Trophoblast cell (in vitro differentiated cells and primary cell): ENCODE data around the gene NIPBL.

Experiments used
- DNase-seq, 2 donors: peaks; one replicate each; pipeline ENCODE4 v3.0.0-alpha.2; 2016
- H2AFZ ChIP-seq: 2 replicates; pipeline ENCODE4 v1.6.1; 2013; ENCODE audit warnings: low read length, moderate library complexity, mild to moderate bottlenecking; ENCODE audit not compliant: insufficient read depth, poor library complexity
- H2AK5ac ChIP-seq: 2 replicates; pipeline ENCODE4 v1.6.1; 2013; ENCODE audit warnings: mild to moderate bottlenecking, low read length
- H2BK120ac ChIP-seq: 2 replicates; pipeline ENCODE4 v1.6.1; 2013; ENCODE audit warnings: low read length, mild to moderate bottlenecking, moderate library complexity; ENCODE audit not compliant: insufficient read depth, poor library complexity
- H2BK12ac ChIP-seq: 2 replicates; pipeline ENCODE4 v1.6.1; 2013; ENCODE audit warnings: mild to moderate bottlenecking, low read length, moderate library complexity
- H2BK5ac ChIP-seq: 2 replicates; pipeline ENCODE4 v1.6.1; 2013; ENCODE audit warnings: low read length, low read depth, moderate library complexity, mild to moderate bottlenecking; ENCODE audit not compliant: poor library complexity
- H3K14ac ChIP-seq: 2 replicates; pipeline ENCODE4 v1.6.1; 2013; ENCODE audit warnings: mild to moderate bottlenecking, low read length
- H3K18ac ChIP-seq: 2 replicates; pipeline ENCODE4 v1.6.1; 2013; ENCODE audit warnings: mild to moderate bottlenecking, low read length
- H3K23ac ChIP-seq: 2 replicates; pipeline ENCODE4 v1.6.1; 2013; ENCODE audit warnings: low read length
- H3K27ac ChIP-seq: 2 replicates; pipeline ENCODE4 v1.5.1; 2013; ENCODE audit warnings: low read depth, mild to moderate bottlenecking, inconsistent platforms, low read length, moderate library complexity
- H3K27me3 ChIP-seq: 2 replicates; pipeline ENCODE4 v1.6.1; 2013; ENCODE audit warnings: inconsistent platforms, mild to moderate bottlenecking, low read length, moderate library complexity; ENCODE audit not compliant: insufficient read depth
- H3K36me3 ChIP-seq, 2 experiments: 1 replicate in 1 of 2; 2 replicates in 1 of 2; pipeline ENCODE4 v1.6.1; 2013; ENCODE audit warnings: low read length in 2 of 2, mild to moderate bottlenecking in 2 of 2, moderate library complexity in 1 of 2; ENCODE audit not compliant: insufficient read depth in 2 of 2, control insufficient read depth in 1 of 2
- H3K4ac ChIP-seq: 2 replicates; pipeline ENCODE4 v1.6.1; 2013; ENCODE audit warnings: low read depth, mild to moderate bottlenecking, low read length, moderate library complexity
- H3K4me1 ChIP-seq, 2 experiments: 1 replicate in 1 of 2; 2 replicates in 1 of 2; pipeline ENCODE4 v1.6.1; 2013; ENCODE audit warnings: low read length in 2 of 2, mild to moderate bottlenecking in 2 of 2, moderate library complexity in 1 of 2; ENCODE audit not compliant: insufficient read depth in 2 of 2, control insufficient read depth in 1 of 2
- H3K4me2 ChIP-seq: 2 replicates; pipeline ENCODE4 v1.6.1; 2013; ENCODE audit warnings: inconsistent platforms, mild to moderate bottlenecking, low read length, moderate library complexity
- H3K4me3 ChIP-seq: 2 replicates; pipeline ENCODE4 v1.5.1; 2013; ENCODE audit warnings: mild to moderate bottlenecking, low read depth, low read length, inconsistent platforms
- H3K79me1 ChIP-seq: one replicate; pipeline ENCODE4 v1.6.1; 2013; ENCODE audit warnings: low read length
- H3K79me2 ChIP-seq: 2 replicates; pipeline ENCODE4 v1.6.1; 2013; ENCODE audit warnings: low read length, mild to moderate bottlenecking; ENCODE audit not compliant: control insufficient read depth, insufficient read depth, poor library complexity
- H3K9ac ChIP-seq: 2 replicates; pipeline ENCODE4 v1.6.1; 2013; ENCODE audit warnings: mild to moderate bottlenecking, low read length
- H3K9me3 ChIP-seq: 2 replicates; pipeline ENCODE4 v1.6.1; 2013; ENCODE audit warnings: low read depth, mild to moderate bottlenecking, control low read depth, inconsistent platforms, low read length; ENCODE audit not compliant: insufficient read depth
- H4K12ac ChIP-seq: 2 replicates; pipeline ENCODE4 v1.6.1; 2013; ENCODE audit warnings: low read depth, mild to moderate bottlenecking, low read length, moderate library complexity
- H4K8ac ChIP-seq: 2 replicates; pipeline ENCODE4 v1.6.1; 2013; ENCODE audit warnings: low read depth, mild to moderate bottlenecking, low read length, moderate library complexity
- H4K91ac ChIP-seq: one replicate; pipeline ENCODE4 v1.6.1; 2013; ENCODE audit warnings: low read depth, mild to moderate bottlenecking, low read length, moderate library complexity
- WGBS: extraction: QIAGEN DNeasy Blood & Tissue Kit; methylation state at CpG from one replicate; pipeline ENCODE4 v1.1.7; 2013; ENCODE audit warnings: missing lambda C conversion rate; ENCODE audit not compliant: insufficient read length, insufficient coverage; ENCODE audit errors: extremely low coverage; 5-methylcytosine and 5-hydroxymethylcytosine counted together

NIPBL gene

GRCh38 chr5:36879274-36880033 is 2.9 kb downstream of the NIPBL start:
- Histone ChIP-seq H3K9me3 (no peaks in the 10 kb centered on the region), H3K4me2 (no peak overlapping the region), H3K4ac (no peak overlapping the region), H3K27me3 (no peaks in the 10 kb centered on the region), H3K4me1 (no peaks in the 10 kb centered on the region), H3K23ac (no peak overlapping the region), H3K27ac (no peak overlapping the region), H2BK5ac (no peak overlapping the region), H4K91ac (no peak overlapping the region), H2BK12ac (no peak overlapping the region), H2BK120ac (no peak overlapping the region), H3K36me3 (no peaks in the 10 kb centered on the region), H3K18ac (no peak overlapping the region), H3K79me2 (peaks cover 15% of the 10 kb centered on the region), H3K9ac (no peak overlapping the region), H4K12ac (no peak overlapping the region), H3K14ac (no peak overlapping the region), H4K8ac (no peak overlapping the region), H3K4me3 (no peak overlapping the region), H3K79me1 (peaks cover 16% of the 10 kb centered on the region), H2AK5ac (no peak overlapping the region), H2AFZ (no peak overlapping the region)
- WGBS: no CpG with 5 or more reads among the region's 2 CpGs
- no peak for DNase-seq

- Histone ChIP-seq H3K4ac (peak overlapping the region; percentile 27), H3K4me1 (no peaks in the 10 kb centered on the region), H3K36me3 (peaks cover 6 to 8% of the 10 kb centered on the region in 2 experiments), H3K4me2 (no peak overlapping the region), H3K14ac (no peak overlapping the region), H3K4me3 (no peak overlapping the region), H3K27ac (no peak overlapping the region), H2AK5ac (no peak overlapping the region), H3K9ac (no peak overlapping the region), H3K23ac (no peak overlapping the region), H2BK12ac (no peak overlapping the region), H3K79me1 (peaks cover 15% of the 10 kb centered on the region), H4K91ac (no peak overlapping the region), H2BK120ac (no peak overlapping the region), H3K79me2 (peaks cover 21% of the 10 kb centered on the region), H3K27me3 (no peaks in the 10 kb centered on the region), H3K9me3 (no peaks in the 10 kb centered on the region), H4K12ac (no peak overlapping the region), H3K18ac (no peak overlapping the region), H2AFZ (no peak overlapping the region), H2BK5ac (no peak overlapping the region), H4K8ac (no peak overlapping the region)
- WGBS: no CpG with 5 or more reads among the region's 3 CpGs
- DNase-seq: no peak
These were observed 4.2 kb downstream of the NIPBL start for GRCh38 chr5:36880761-36881160.

- no peak overlapping the region for H3K4ac ChIP-seq
- no peak overlapping the region for H4K91ac ChIP-seq
- H3K27ac ChIP-seq: no peak overlapping the region
These were observed 4.7 kb downstream of the NIPBL start for GRCh38 chr5:36881304-36881703.

GRCh38 chr5:36881807-36882206 is 5.2 kb downstream of the NIPBL start:
- peaks cover 14% of the 10 kb centered on the region for H3K79me2 ChIP-seq
- peaks cover 6% of the 10 kb centered on the region for H3K79me1 ChIP-seq
- no peak for DNase-seq
- H3K9ac ChIP-seq: no peak overlapping the region
- no peak overlapping the region for H3K4ac ChIP-seq
- H2BK5ac ChIP-seq: no peak overlapping the region
- H4K91ac ChIP-seq: no peak overlapping the region
- no peak overlapping the region for H3K4me2 ChIP-seq
- H3K27ac ChIP-seq: no peak overlapping the region
- H2BK12ac ChIP-seq: no peak overlapping the region
- no peak overlapping the region for H3K18ac ChIP-seq
- H3K23ac ChIP-seq: no peak overlapping the region
- no peak overlapping the region for H3K4me3 ChIP-seq
- H2AFZ ChIP-seq: no peak overlapping the region
- no CpG with 5 or more reads among the region's 1 CpG for WGBS
- no peak overlapping the region for H2BK120ac ChIP-seq
- H2AK5ac ChIP-seq: no peak overlapping the region
- H4K8ac ChIP-seq: no peak overlapping the region
- H3K27me3 ChIP-seq: no peaks in the 10 kb centered on the region
- H3K14ac ChIP-seq: no peak overlapping the region
- no peak overlapping the region for H4K12ac ChIP-seq
- H3K4me1 ChIP-seq: no peaks in the 10 kb centered on the region
- peaks cover 6 to 11% of the 10 kb centered on the region in 2 experiments for H3K36me3 ChIP-seq
- H3K9me3 ChIP-seq: no peaks in the 10 kb centered on the region

More at GRCh38 chr5:36881304-36881703, 4.7 kb downstream of the NIPBL start:
- H2BK12ac ChIP-seq: no peak overlapping the region
- H3K79me1 ChIP-seq: peaks cover 10% of the 10 kb centered on the region
- H2AFZ ChIP-seq: no peak overlapping the region
- H3K27me3 ChIP-seq: no peaks in the 10 kb centered on the region
- H2BK5ac ChIP-seq: no peak overlapping the region
- no peak overlapping the region for H3K9ac ChIP-seq
- H3K9me3 ChIP-seq: no peaks in the 10 kb centered on the region
- H3K4me1 ChIP-seq: no peaks in the 10 kb centered on the region
- H3K18ac ChIP-seq: no peak overlapping the region
- H2AK5ac ChIP-seq: no peak overlapping the region
- peaks cover 17% of the 10 kb centered on the region for H3K79me2 ChIP-seq
- no peak overlapping the region for H3K14ac ChIP-seq
- H3K23ac ChIP-seq: no peak overlapping the region
- no peak overlapping the region for H4K12ac ChIP-seq
- no peak overlapping the region for H3K4me3 ChIP-seq
- H2BK120ac ChIP-seq: no peak overlapping the region
- no peak overlapping the region for H3K4me2 ChIP-seq
- H4K8ac ChIP-seq: no peak overlapping the region
- H3K36me3 ChIP-seq: peaks cover 6 to 11% of the 10 kb centered on the region in 2 experiments
- DNase-seq: no peak
